Measurements from ENCODE around the gene PCBD1. TPM values are rescaled to one million over a fixed set of nuclear protein-coding genes. Genes with fewer than 3 reads are reported as not detected.

Gene PCBD1
- total RNA-seq, 1 donor from 2014 or later = 34.6 TPM

GRCh38 chr10:70836319-70836718 lies 52.0 kb downstream of the PCBD1 start:
- peaks cover 31% of the 10 kb centered on the region for H3K36me3 Mint-ChIP-seq
- no peak overlapping the region for H3K27ac Mint-ChIP-seq
- H3K4me3 ChIP-seq = no peak overlapping the region
- peaks cover 11% of the 10 kb centered on the region for H4K20me1 ChIP-seq (ENCODE audit: low read depth)
- H3K4me2 ChIP-seq = no peak overlapping the region
- TF ChIP-seq EZH2phosphoT487 (IDR thresholded peaks at IDR 0.05) (no peak), CTCF (IDR thresholded peaks at IDR 0.05) (no peak), EZH2 (IDR thresholded peaks at IDR 0.05) (no peak)
- DNase-seq (ENCODE audit: low spot score) = no peak
- H3K36me3 ChIP-seq = no peaks in the 10 kb centered on the region
- no peak overlapping the region for H3K9ac ChIP-seq
- no peak overlapping the region for H2AFZ ChIP-seq (replicated peaks)
- peaks cover 64% of the 10 kb centered on the region for H3K79me2 ChIP-seq (ENCODE audit: low read depth)
- H3K4me3 Mint-ChIP-seq = no peak overlapping the region
- no peaks in the 10 kb centered on the region for H3K27me3 ChIP-seq
- no peaks in the 10 kb centered on the region for H3K9me3 ChIP-seq (ENCODE audit: low read depth)
- no peaks in the 10 kb centered on the region for H3K4me1 Mint-ChIP-seq
- H3K27ac ChIP-seq = no peak overlapping the region
- no peaks in the 10 kb centered on the region for H3F3A ChIP-seq (ENCODE audit: low read depth)
- peaks cover 9% of the 10 kb centered on the region for H3K9me3 Mint-ChIP-seq
- no peaks in the 10 kb centered on the region for H3K27me3 Mint-ChIP-seq (ENCODE audit: insufficient read depth, low read depth)
- no peaks in the 10 kb centered on the region for H3K4me1 ChIP-seq

GRCh38 chr10:70834441-70835151 lies 53.8 kb downstream of the PCBD1 start:
- no peak overlapping the region for H3K9ac ChIP-seq
- H3K4me2 ChIP-seq = no peak overlapping the region
- peaks cover 9% of the 10 kb centered on the region for H3K9me3 Mint-ChIP-seq
- peaks cover 58% of the 10 kb centered on the region for H3K79me2 ChIP-seq (ENCODE audit: low read depth)
- H3K4me3 Mint-ChIP-seq = no peak overlapping the region
- no peaks in the 10 kb centered on the region for H3K9me3 ChIP-seq (ENCODE audit: low read depth)
- no peaks in the 10 kb centered on the region for H3K27me3 Mint-ChIP-seq (ENCODE audit: insufficient read depth, low read depth)
- peaks cover 8% of the 10 kb centered on the region for H4K20me1 ChIP-seq (ENCODE audit: low read depth)
- no peaks in the 10 kb centered on the region for H3F3A ChIP-seq (ENCODE audit: low read depth)
- H3K4me3 ChIP-seq = no peak overlapping the region
- H3K4me1 Mint-ChIP-seq = no peaks in the 10 kb centered on the region
- no peaks in the 10 kb centered on the region for H3K36me3 ChIP-seq
- no peak overlapping the region for H3K27ac Mint-ChIP-seq
- DNase-seq (ENCODE audit: low spot score) = no peak
- no peak for TF ChIP-seq EZH2 (IDR thresholded peaks at IDR 0.05)
- TF ChIP-seq CTCF (IDR thresholded peaks at IDR 0.05) = no peak
- no peak for TF ChIP-seq EZH2phosphoT487 (IDR thresholded peaks at IDR 0.05)
- H3K27ac ChIP-seq = no peak overlapping the region
- no peaks in the 10 kb centered on the region for H3K27me3 ChIP-seq
- peaks cover 34% of the 10 kb centered on the region for H3K36me3 Mint-ChIP-seq
- H2AFZ ChIP-seq (replicated peaks) = no peak overlapping the region
- H3K4me1 ChIP-seq = no peaks in the 10 kb centered on the region

- DNase-seq (ENCODE audit: low spot score) = no peak
- Histone ChIP-seq H2AFZ (replicated peaks) (no peak overlapping the region), H3K9ac (no peak overlapping the region), H3K27me3 (no peaks in the 10 kb centered on the region), H3K9me3 (ENCODE audit: low read depth) (no peaks in the 10 kb centered on the region), H3K4me1 (no peaks in the 10 kb centered on the region), H3K27ac (no peak overlapping the region), H4K20me1 (ENCODE audit: low read depth) (peaks cover 14% of the 10 kb centered on the region), H3F3A (ENCODE audit: low read depth) (no peaks in the 10 kb centered on the region), H3K36me3 (no peaks in the 10 kb centered on the region), H3K4me3 (no peak overlapping the region), H3K79me2 (ENCODE audit: low read depth) (peaks cover 58% of the 10 kb centered on the region), H3K4me2 (no peak overlapping the region)
- no peak overlapping the region for H3K4me3 Mint-ChIP-seq
- H3K36me3 Mint-ChIP-seq = peaks cover 37% of the 10 kb centered on the region
- no peaks in the 10 kb centered on the region for H3K4me1 Mint-ChIP-seq
- H3K27ac Mint-ChIP-seq = no peak overlapping the region
- H3K9me3 Mint-ChIP-seq = peaks cover 9% of the 10 kb centered on the region
- H3K27me3 Mint-ChIP-seq (ENCODE audit: insufficient read depth, low read depth) = no peaks in the 10 kb centered on the region
- no peak for TF ChIP-seq EZH2 (IDR thresholded peaks at IDR 0.05)
- no peak for TF ChIP-seq EZH2phosphoT487 (IDR thresholded peaks at IDR 0.05)
- TF ChIP-seq CTCF (IDR thresholded peaks at IDR 0.05) = no peak
Measured at GRCh38 chr10:70834021-70834420, 54.3 kb downstream of the PCBD1 start.

Measured in neural progenitor cell (in vitro differentiated cells).